ENCODE results near the gene NCOA7.

- TF ChIP-seq TAF1 (IDR thresholded peaks at IDR 0.05; ENCODE audit: borderline replicate concordance, low read depth, low read length) (no peak), POLR2AphosphoS5 (IDR thresholded peaks at IDR 0.05; ENCODE audit: low read depth, low read length) (no peak), POLR2A (IDR thresholded peaks at IDR 0.05; ENCODE audit: low read depth, low read length) (no peak)
These were observed 38.0 kb upstream of the NCOA7 start for GRCh38 chr6:125752773-125753172.

Data from GM12892 (cell line).